GM12864 (cell line): ENCODE data around the gene RGS9BP.

Experiments used
- DNase-seq: peaks from one replicate; pipeline ENCODE4 v3.0.0-alpha.2; 2011; ENCODE audit warnings: low read depth
- H3K4me3 ChIP-seq: 2 replicates; pipeline ENCODE4 v1.5.1; 2011; ENCODE audit warnings: mild to moderate bottlenecking, low read depth, low read length, control low read depth
- CTCF ChIP-seq: IDR thresholded peaks from 2 replicates; pipeline ENCODE4 v1.5.1; 2011; ENCODE audit warnings: low read depth, mild to moderate bottlenecking, moderate library complexity, low read length, control low read depth, inconsistent platforms; ENCODE audit errors: missing control alignments

RGS9BP gene

DNA sequence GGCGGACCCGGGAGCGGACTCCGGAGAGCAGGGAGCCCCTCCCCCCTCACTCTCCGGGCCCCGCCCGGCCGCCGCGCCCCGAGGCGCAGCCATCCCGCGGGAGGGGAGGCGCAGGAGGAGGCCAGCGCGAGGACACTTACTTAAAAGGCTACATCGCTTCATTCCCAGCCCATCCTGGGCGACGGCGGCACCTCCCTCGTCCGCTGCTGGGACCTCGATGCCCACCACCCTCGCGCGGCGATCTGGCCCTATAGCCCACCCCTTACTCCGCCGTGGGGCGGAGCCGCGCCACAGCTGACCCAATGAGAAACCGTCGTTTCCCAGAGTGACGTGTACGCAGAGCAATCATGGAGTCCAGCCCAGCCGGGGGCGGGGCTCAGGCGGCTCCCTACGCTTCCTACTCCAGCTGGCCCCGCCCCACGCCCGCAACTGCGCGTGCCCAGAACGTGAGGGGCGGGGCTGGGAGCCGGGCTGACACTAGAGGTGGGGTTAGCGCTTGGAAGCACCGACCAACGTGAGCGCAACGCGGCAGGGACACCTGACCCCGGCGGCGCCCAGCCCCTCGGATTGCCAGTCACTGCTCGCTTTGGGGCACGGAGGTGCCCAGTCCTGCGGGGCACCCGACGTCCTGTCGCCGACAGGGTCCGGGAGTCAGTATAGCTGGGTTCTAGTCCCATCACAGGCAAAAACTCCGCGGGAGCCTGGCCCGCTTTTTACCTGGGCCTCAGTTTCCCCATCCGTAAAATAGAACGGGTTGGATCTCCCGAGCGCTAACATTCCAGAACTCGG is 523 bp upstream of the RGS9BP start, which contains the start of gene ANKRD27:
ANKRD27 (minus strand) TSS at position 250 of the 789 bp plus-strand sequence. CDS start 16,165 bp downstream, outside the sequence.
- peak within 1 kb of the TSS; percentile 94 for H3K4me3 ChIP-seq
- TF ChIP-seq CTCF = no peak
- DNase-seq = peak; percentile 91

GRCh38 chr19:32676186-32676894 is 692 bp downstream of the RGS9BP start:
- no peak for DNase-seq
- H3K4me3 ChIP-seq = peak overlapping the region; percentile 94
- no peak for TF ChIP-seq CTCF

GRCh38 chr19:32676895-32677359 is 1.3 kb downstream of the RGS9BP start:
- H3K4me3 ChIP-seq = no peak overlapping the region
- no peak for TF ChIP-seq CTCF
- no peak for DNase-seq

GRCh38 chr19:32677657-32678056 is 2.0 kb downstream of the RGS9BP start:
- no peak for DNase-seq
- H3K4me3 ChIP-seq = no peak overlapping the region
- TF ChIP-seq CTCF = no peak

GRCh38 chr19:32680986-32681385 is 5.3 kb downstream of the RGS9BP start:
- no peak for TF ChIP-seq CTCF
- H3K4me3 ChIP-seq = no peak overlapping the region
- DNase-seq = no peak

GRCh38 chr19:32682317-32682716 is 6.7 kb downstream of the RGS9BP start:
- DNase-seq = no peak
- no peak for TF ChIP-seq CTCF

More at GRCh38 chr19:32682317-32682716, 6.7 kb downstream of the RGS9BP start:
- no peak overlapping the region for H3K4me3 ChIP-seq
